PC-9 (cell line): ENCODE data around the gene ANKS1B. TPM values are rescaled to one million over a fixed set of nuclear protein-coding genes. Genes with fewer than 3 reads are reported as not detected.

Source experiments
- BruUV-seq: library from RNA; stranded (reverse); fragments of 400-500 nt; replicated peaks from 2 replicates; lab custom pipeline; 2021; lab: Mats Ljungman, UMichigan
- CTCF ChIA-PET: fragments of 300-600 bp; sonication (Branson Sonifier 250); formaldehyde crosslinking; loops from one replicate; lab custom pipeline; 2022; ENCODE audit warnings: antibody characterized with exemption; lab: Charles Lee
- POLR2A ChIA-PET: fragments of 300-600 bp; sonication (Branson Sonifier 250); formaldehyde crosslinking; loops from one replicate; lab custom pipeline; 2022; ENCODE audit warnings: antibody characterized with exemption; ENCODE audit not compliant: unreplicated experiment; lab: Charles Lee
- DNase-seq, 2 experiments: peaks; one replicate each; pipeline versions ENCODE4 v3.0.0 to v3.0.0-alpha.2; 2015 to 2022; ENCODE audit warnings: mixed read lengths in 1 of 2
- H2AFZ ChIP-seq: fragments of 200-600 bp; sonication (generic); 2 replicates; pipeline ENCODE4 v1.8.1; 2017; ENCODE audit warnings: antibody characterized with exemption
- H3F3A ChIP-seq: fragments of 200-600 bp; sonication (generic); 2 replicates; pipeline ENCODE4 v1.8.1; 2017; ENCODE audit warnings: antibody characterized with exemption, mild to moderate bottlenecking, low read depth; ENCODE audit not compliant: insufficient read depth
- H3K27ac ChIP-seq: fragments of 200-600 bp; sonication (generic); 2 replicates; pipeline ENCODE4 v1.6.1; 2016; ENCODE audit warnings: mixed run types
- H3K27me3 ChIP-seq: fragments of 200-600 bp; sonication (generic); 2 replicates; pipeline ENCODE4 v1.6.1; 2016; ENCODE audit warnings: low read depth, mixed run types; ENCODE audit not compliant: insufficient read depth
- H3K36me3 ChIP-seq: fragments of 200-600 bp; sonication (generic); 2 replicates; pipeline ENCODE4 v1.6.1; 2016; ENCODE audit warnings: low read depth, mixed run types
- H3K4me1 ChIP-seq: fragments of 200-600 bp; sonication (generic); replicated peaks from 2 replicates; pipeline ENCODE4 v1.6.1; 2016; ENCODE audit warnings: mixed run types; ENCODE audit not compliant: insufficient read depth
- H3K4me2 ChIP-seq: fragments of 200-600 bp; sonication (generic); 2 replicates; pipeline ENCODE4 v1.6.1; 2017; ENCODE audit warnings: mixed run types
- H3K4me3 ChIP-seq: fragments of 200-600 bp; sonication (generic); 2 replicates; pipeline ENCODE4 v1.6.1; 2016; ENCODE audit warnings: mixed run types
- H3K79me2 ChIP-seq: fragments of 200-600 bp; sonication (generic); 2 replicates; pipeline ENCODE4 v1.6.1; 2017; ENCODE audit warnings: low read depth, mixed run types
- H3K9me2 ChIP-seq: fragments of 200-600 bp; sonication (generic); 2 replicates; pipeline ENCODE4 v1.8.1; 2017; ENCODE audit warnings: mild to moderate bottlenecking; ENCODE audit not compliant: insufficient read depth
- H3K9me3 ChIP-seq: fragments of 200-600 bp; sonication (generic); 2 replicates; pipeline ENCODE4 v1.8.1; 2016; ENCODE audit warnings: low read depth; ENCODE audit not compliant: insufficient read depth
- H4K20me1 ChIP-seq: fragments of 200-600 bp; sonication (generic); 2 replicates; pipeline ENCODE4 v1.8.1; 2017; ENCODE audit not compliant: insufficient read depth
- CTCF ChIP-seq: fragments of 200-600 bp; sonication (generic); conservative IDR thresholded peaks from 2 replicates; pipeline ENCODE4 v1.6.1; 2017; ENCODE audit warnings: mixed run types, antibody characterized with exemption, mild to moderate bottlenecking, moderate library complexity
- EZH2 ChIP-seq: fragments of 200-600 bp; sonication (generic); IDR thresholded peaks from 2 replicates; pipeline ENCODE4 v1.8.0; 2017; ENCODE audit warnings: antibody characterized with exemption, low read depth
- intact Hi-C: fragments of 100-400 bp; cut with micrococcal nuclease; formaldehyde crosslinking; loops from one replicate; pipeline ENCODE4 v1.10.0; 2022; ENCODE audit not compliant: unreplicated experiment
- total RNA-seq: library from RNA; stranded (reverse); gene quantifications from 2 replicates; pipeline ENCODE4 v1.2.3, GENCODE V29; 2021

ANKS1B gene
- total RNA-seq, 1 experiment from 2014 or later = not detected

- Histone ChIP-seq H4K20me1 (no peaks in the 10 kb centered on the region), H3K9me2 (no peaks in the 10 kb centered on the region), H3K36me3 (no peaks in the 10 kb centered on the region), H3K4me1 (no peaks in the 10 kb centered on the region), H3K4me3 (no peak overlapping the region), H2AFZ (no peak overlapping the region), H3K9me3 (no peaks in the 10 kb centered on the region), H3F3A (no peaks in the 10 kb centered on the region), H3K79me2 (no peaks in the 10 kb centered on the region), H3K27ac (no peak overlapping the region), H3K4me2 (no peak overlapping the region), H3K27me3 (no peaks in the 10 kb centered on the region)
- no peak for DNase-seq
- ChIA-PET CTCF (no interaction called here), POLR2A (no interaction called here)
- TF ChIP-seq EZH2 = no peak
- no peak for TF ChIP-seq CTCF
- intact Hi-C loops = no loop called here
- BruUV-seq = no TSS peak
Observed at GRCh38 chr12:98977186-98977585, 1007.5 kb downstream of the ANKS1B start.

GRCh38 chr12:98974767-98975381 lies 1009.9 kb downstream of the ANKS1B start:
- no peak overlapping the region for H3K4me2 ChIP-seq
- CTCF ChIA-PET = no interaction called here
- no peak overlapping the region for H3K4me3 ChIP-seq
- no peaks in the 10 kb centered on the region for H3K4me1 ChIP-seq
- H3F3A ChIP-seq = no peaks in the 10 kb centered on the region
- no peaks in the 10 kb centered on the region for H4K20me1 ChIP-seq
- POLR2A ChIA-PET = no interaction called here
- no peaks in the 10 kb centered on the region for H3K9me3 ChIP-seq
- TF ChIP-seq EZH2 (no peak), CTCF (no peak)
- no TSS peak for BruUV-seq
- no peaks in the 10 kb centered on the region for H3K27me3 ChIP-seq
- no peaks in the 10 kb centered on the region for H3K36me3 ChIP-seq
- H3K79me2 ChIP-seq = no peaks in the 10 kb centered on the region
- intact Hi-C loops = no loop called here
- H2AFZ ChIP-seq = no peak overlapping the region
- no peak overlapping the region for H3K27ac ChIP-seq
- DNase-seq = no peak
- no peaks in the 10 kb centered on the region for H3K9me2 ChIP-seq

GRCh38 chr12:98973395-98973794 lies 1011.3 kb downstream of the ANKS1B start:
- no peaks in the 10 kb centered on the region for H3K4me1 ChIP-seq
- POLR2A ChIA-PET = no interaction called here
- H3F3A ChIP-seq = no peaks in the 10 kb centered on the region
- no peaks in the 10 kb centered on the region for H3K9me3 ChIP-seq
- H3K4me3 ChIP-seq = no peak overlapping the region
- no peaks in the 10 kb centered on the region for H4K20me1 ChIP-seq
- no peak overlapping the region for H3K27ac ChIP-seq
- TF ChIP-seq EZH2 = no peak
- TF ChIP-seq CTCF = no peak
- no TSS peak for BruUV-seq
- intact Hi-C loops = no loop called here
- DNase-seq = no peak
- H3K79me2 ChIP-seq = no peaks in the 10 kb centered on the region
- H3K4me2 ChIP-seq = no peak overlapping the region
- H2AFZ ChIP-seq = no peak overlapping the region
- H3K36me3 ChIP-seq = no peaks in the 10 kb centered on the region
- CTCF ChIA-PET = no interaction called here
- H3K9me2 ChIP-seq = no peaks in the 10 kb centered on the region
- no peaks in the 10 kb centered on the region for H3K27me3 ChIP-seq
